RPMI7951 (cell line): ENCODE results near the gene RPGRIP1L. TPM values are rescaled to one million over a fixed set of nuclear protein-coding genes. Genes with fewer than 3 reads are reported as not detected.

Source experiments
- total RNA-seq: library from RNA; depleted of rRNA; stranded (reverse); fragments of >200 nt; shearing (Covaris generic); gene quantifications from 2 replicates; pipeline ENCODE4 v1.2.3, GENCODE V29; 2014; rRNA removed

RPGRIP1L gene
- total RNA-seq, 1 experiment from 2014 or later: 14.7 TPM

Other genes starting within 250 kb of the RPGRIP1L start
- gene AKTIP, start 200.7 kb downstream of the RPGRIP1L start, total RNA-seq: 24.3 and 24.6 TPM in 2 replicates
- 81.4 and 90.0 TPM in 2 replicates for gene FTO, start 297 bp upstream of the RPGRIP1L start, total RNA-seq